ENCODE results near the gene GNAO1. TPM values are rescaled to one million over a fixed set of nuclear protein-coding genes. Genes with fewer than 3 reads are reported as not detected.

The GNAO1 gene
- polyA plus RNA-seq, 4 donors, result 0.81 to 8.2 (median 3.2) TPM

- FAIRE-seq (no peak), DNase-seq (no peak)
- no peak overlapping the region for H3K4me3 ChIP-seq (ENCODE audit: low read depth in 1 of 3, low read length in 3 of 3)
- H3K36me3 ChIP-seq (ENCODE audit: control insufficient read depth in 3 of 3, insufficient read depth in 2 of 3, low read depth in 1 of 3, low read length in 3 of 3), result no peaks in the 10 kb centered on the region
- H3K27ac ChIP-seq (ENCODE audit: low read depth in 1 of 3, low read length in 2 of 3), result peak overlapping the region in 1 of 3 donors; percentile 4
- H3K9me3 ChIP-seq (ENCODE audit: control insufficient read depth in 2 of 2, insufficient read depth in 1 of 2, low read depth in 1 of 2, low read length in 1 of 2), result no peaks in the 10 kb centered on the region
- H3K27me3 ChIP-seq (ENCODE audit: control insufficient read depth in 3 of 3, insufficient read depth in 3 of 3, low read length in 3 of 3), result peaks cover 0 to 2% (median 0%) of the 10 kb centered on the region in 3 donors
- 74 to 86% (median 80%) methylated on average over 2 of the region's 2 CpGs for WGBS, 3 donors
- H3K4me1 ChIP-seq (ENCODE audit: control insufficient read depth in 3 of 3, insufficient read depth in 2 of 3, low read depth in 1 of 3, low read length in 2 of 3), result peaks cover 0 to 31% (median 0%) of the 10 kb centered on the region in 3 donors
Measured at GRCh38 chr16:56267888-56268287, 76.6 kb downstream of the GNAO1 start.

GRCh38 chr16:56268799-56269198 is 77.5 kb downstream of the GNAO1 start:
- Histone ChIP-seq H3K27ac (ENCODE audit: low read depth in 1 of 3, low read length in 2 of 3) (peak overlapping the region in 2 of 3 donors; percentile 58 to 71), H3K4me1 (ENCODE audit: control insufficient read depth in 3 of 3, insufficient read depth in 2 of 3, low read depth in 1 of 3, low read length in 2 of 3) (peaks cover 0 to 23% (median 0%) of the 10 kb centered on the region in 3 donors), H3K27me3 (ENCODE audit: control insufficient read depth in 3 of 3, insufficient read depth in 3 of 3, low read length in 3 of 3) (peaks cover 0 to 2% (median 0%) of the 10 kb centered on the region in 3 donors), H3K9me3 (ENCODE audit: control insufficient read depth in 2 of 2, insufficient read depth in 1 of 2, low read depth in 1 of 2, low read length in 1 of 2) (peaks cover 0 to 3% of the 10 kb centered on the region in 2 donors), H3K36me3 (ENCODE audit: control insufficient read depth in 3 of 3, insufficient read depth in 2 of 3, low read depth in 1 of 3, low read length in 3 of 3) (no peaks in the 10 kb centered on the region), H3K4me3 (ENCODE audit: low read depth in 1 of 3, low read length in 3 of 3) (no peak overlapping the region)
- no peak for FAIRE-seq
- WGBS, 3 donors, result 85 to 93% (median 90%) methylated on average over 8 of the region's 8 CpGs
- DNase-seq, result no peak

- Histone ChIP-seq H3K4me3 (ENCODE audit: low read depth in 1 of 3, low read length in 3 of 3) (no peak overlapping the region), H3K27me3 (ENCODE audit: control insufficient read depth in 3 of 3, insufficient read depth in 3 of 3, low read length in 3 of 3) (peaks cover 0 to 2% (median 0%) of the 10 kb centered on the region in 3 donors), H3K4me1 (ENCODE audit: control insufficient read depth in 3 of 3, insufficient read depth in 2 of 3, low read depth in 1 of 3, low read length in 2 of 3) (peaks cover 0 to 18% (median 0%) of the 10 kb centered on the region in 3 donors), H3K27ac (ENCODE audit: low read depth in 1 of 3, low read length in 2 of 3) (peak overlapping the region in 2 of 3 donors; percentile 58 to 71), H3K36me3 (ENCODE audit: control insufficient read depth in 3 of 3, insufficient read depth in 2 of 3, low read depth in 1 of 3, low read length in 3 of 3) (no peaks in the 10 kb centered on the region), H3K9me3 (ENCODE audit: control insufficient read depth in 2 of 2, insufficient read depth in 1 of 2, low read depth in 1 of 2, low read length in 1 of 2) (peaks cover 0 to 6% of the 10 kb centered on the region in 2 donors)
- 77 to 83% (median 83%) methylated on average over 13 of the region's 13 CpGs for WGBS, 3 donors
- DNase-seq (no peak), FAIRE-seq (no peak)
Measured at GRCh38 chr16:56269281-56269680, 78.0 kb downstream of the GNAO1 start.

- FAIRE-seq, result no peak
- 35 to 58% (median 45%) methylated on average over 7 of the region's 7 CpGs for WGBS, 3 donors
- peak overlapping the region in 2 of 3 donors; percentile 58 to 71 for H3K27ac ChIP-seq (ENCODE audit: low read depth in 1 of 3, low read length in 2 of 3)
- H3K27me3 ChIP-seq (ENCODE audit: control insufficient read depth in 3 of 3, insufficient read depth in 3 of 3, low read length in 3 of 3), result peaks cover 0 to 2% (median 0%) of the 10 kb centered on the region in 3 donors
- H3K9me3 ChIP-seq (ENCODE audit: control insufficient read depth in 2 of 2, insufficient read depth in 1 of 2, low read depth in 1 of 2, low read length in 1 of 2), result peaks cover 0 to 6% of the 10 kb centered on the region in 2 donors
- no peak overlapping the region for H3K4me3 ChIP-seq (ENCODE audit: low read depth in 1 of 3, low read length in 3 of 3)
- no peaks in the 10 kb centered on the region for H3K36me3 ChIP-seq (ENCODE audit: control insufficient read depth in 3 of 3, insufficient read depth in 2 of 3, low read depth in 1 of 3, low read length in 3 of 3)
- peaks cover 0 to 12% (median 0%) of the 10 kb centered on the region in 3 donors for H3K4me1 ChIP-seq (ENCODE audit: control insufficient read depth in 3 of 3, insufficient read depth in 2 of 3, low read depth in 1 of 3, low read length in 2 of 3)
- DNase-seq, result peak; percentile 29 to 31
Measured at GRCh38 chr16:56269811-56270684, 78.8 kb downstream of the GNAO1 start.

- H3K36me3 ChIP-seq (ENCODE audit: control insufficient read depth in 3 of 3, insufficient read depth in 2 of 3, low read depth in 1 of 3, low read length in 3 of 3), result no peaks in the 10 kb centered on the region
- H3K4me1 ChIP-seq (ENCODE audit: control insufficient read depth in 3 of 3, insufficient read depth in 2 of 3, low read depth in 1 of 3, low read length in 2 of 3), result peaks cover 0 to 10% (median 0%) of the 10 kb centered on the region in 3 donors
- FAIRE-seq (no peak), DNase-seq (no peak)
- 85 to 96% (median 94%) methylated on average over 3 of the region's 3 CpGs for WGBS, 3 donors
- peaks cover 0 to 2% (median 0%) of the 10 kb centered on the region in 3 donors for H3K27me3 ChIP-seq (ENCODE audit: control insufficient read depth in 3 of 3, insufficient read depth in 3 of 3, low read length in 3 of 3)
- peaks cover 0 to 6% of the 10 kb centered on the region in 2 donors for H3K9me3 ChIP-seq (ENCODE audit: control insufficient read depth in 2 of 2, insufficient read depth in 1 of 2, low read depth in 1 of 2, low read length in 1 of 2)
- H3K4me3 ChIP-seq (ENCODE audit: low read depth in 1 of 3, low read length in 3 of 3), result no peak overlapping the region
- H3K27ac ChIP-seq (ENCODE audit: low read depth in 1 of 3, low read length in 2 of 3), result no peak overlapping the region
Measured at GRCh38 chr16:56270828-56271227, 79.5 kb downstream of the GNAO1 start.

- Histone ChIP-seq H3K27ac (ENCODE audit: low read depth in 1 of 3, low read length in 2 of 3) (no peak overlapping the region), H3K4me1 (ENCODE audit: control insufficient read depth in 3 of 3, insufficient read depth in 2 of 3, low read depth in 1 of 3, low read length in 2 of 3) (peaks cover 0 to 4% (median 2%) of the 10 kb centered on the region in 3 donors), H3K9me3 (ENCODE audit: control insufficient read depth in 2 of 2, insufficient read depth in 1 of 2, low read depth in 1 of 2, low read length in 1 of 2) (peaks cover 0 to 6% of the 10 kb centered on the region in 2 donors), H3K27me3 (ENCODE audit: control insufficient read depth in 3 of 3, insufficient read depth in 3 of 3, low read length in 3 of 3) (peaks cover 0 to 2% (median 0%) of the 10 kb centered on the region in 3 donors), H3K36me3 (ENCODE audit: control insufficient read depth in 3 of 3, insufficient read depth in 2 of 3, low read depth in 1 of 3, low read length in 3 of 3) (no peaks in the 10 kb centered on the region), H3K4me3 (ENCODE audit: low read depth in 1 of 3, low read length in 3 of 3) (no peak overlapping the region)
- DNase-seq, result no peak
- no peak for FAIRE-seq
Measured at GRCh38 chr16:56272583-56272894, 81.2 kb downstream of the GNAO1 start.

GRCh38 chr16:56273615-56274014 is 82.3 kb downstream of the GNAO1 start:
- 48 to 77% (median 71%) methylated on average over 4 of the region's 4 CpGs for WGBS, 3 donors
- H3K9me3 ChIP-seq (ENCODE audit: control insufficient read depth in 2 of 2, insufficient read depth in 1 of 2, low read depth in 1 of 2, low read length in 1 of 2), result peaks cover 0 to 6% of the 10 kb centered on the region in 2 donors

GRCh38 chr16:56274369-56274768 is 83.1 kb downstream of the GNAO1 start:
- FAIRE-seq (no peak), DNase-seq (no peak)
- 95 to 96% (median 96%) methylated on average over 4 of the region's 4 CpGs for WGBS, 3 donors
- no peak overlapping the region for H3K4me3 ChIP-seq (ENCODE audit: low read depth in 1 of 3, low read length in 3 of 3)
- H3K4me1 ChIP-seq (ENCODE audit: control insufficient read depth in 3 of 3, insufficient read depth in 2 of 3, low read depth in 1 of 3, low read length in 2 of 3), result peaks cover 0 to 2% (median 0%) of the 10 kb centered on the region in 3 donors
- no peaks in the 10 kb centered on the region for H3K27me3 ChIP-seq (ENCODE audit: control insufficient read depth in 3 of 3, insufficient read depth in 3 of 3, low read length in 3 of 3)
- H3K9me3 ChIP-seq (ENCODE audit: control insufficient read depth in 2 of 2, insufficient read depth in 1 of 2, low read depth in 1 of 2, low read length in 1 of 2), result peaks cover 0 to 6% of the 10 kb centered on the region in 2 donors
- H3K27ac ChIP-seq (ENCODE audit: low read depth in 1 of 3, low read length in 2 of 3), result no peak overlapping the region
- no peaks in the 10 kb centered on the region for H3K36me3 ChIP-seq (ENCODE audit: control insufficient read depth in 3 of 3, insufficient read depth in 2 of 3, low read depth in 1 of 3, low read length in 3 of 3)

More at GRCh38 chr16:56273615-56274014, 82.3 kb downstream of the GNAO1 start:
- Histone ChIP-seq H3K27ac (ENCODE audit: low read depth in 1 of 3, low read length in 2 of 3) (no peak overlapping the region), H3K27me3 (ENCODE audit: control insufficient read depth in 3 of 3, insufficient read depth in 3 of 3, low read length in 3 of 3) (no peaks in the 10 kb centered on the region), H3K4me1 (ENCODE audit: control insufficient read depth in 3 of 3, insufficient read depth in 2 of 3, low read depth in 1 of 3, low read length in 2 of 3) (peaks cover 0 to 3% (median 2%) of the 10 kb centered on the region in 3 donors), H3K36me3 (ENCODE audit: control insufficient read depth in 3 of 3, insufficient read depth in 2 of 3, low read depth in 1 of 3, low read length in 3 of 3) (no peaks in the 10 kb centered on the region), H3K4me3 (ENCODE audit: low read depth in 1 of 3, low read length in 3 of 3) (no peak overlapping the region)
- FAIRE-seq (no peak), DNase-seq (no peak)
